ENCODE results near the gene CGB5. TPM values are rescaled to one million over a fixed set of nuclear protein-coding genes. Genes with fewer than 3 reads are reported as not detected.

CGB5 gene
- not detected in 2 replicates for total RNA-seq

DNA sequence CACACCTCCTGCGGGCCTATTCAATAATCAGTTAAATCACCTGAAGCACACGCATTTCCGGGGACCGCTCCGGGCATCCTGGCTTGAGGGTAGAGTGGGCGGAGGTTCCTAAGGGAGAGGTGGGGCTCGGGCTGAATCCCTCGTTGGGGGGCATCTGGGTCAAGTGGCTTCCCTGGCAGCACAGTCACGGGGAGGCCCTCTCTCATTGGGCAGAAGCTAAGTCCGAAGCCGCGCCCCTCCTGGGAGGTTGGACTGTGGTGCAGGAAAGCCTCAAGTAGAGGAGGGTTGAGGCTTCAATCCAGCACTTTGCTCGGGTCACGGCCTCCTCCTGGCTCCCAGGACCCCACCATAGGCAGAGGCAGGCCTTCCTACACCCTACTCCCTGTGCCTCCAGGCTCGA is at the start of gene CGB5:
Gene CGB5 (plus strand): TSS at position 301 of the 400 bp plus-strand sequence. CDS start 362 bp downstream, outside the sequence.

DNA sequence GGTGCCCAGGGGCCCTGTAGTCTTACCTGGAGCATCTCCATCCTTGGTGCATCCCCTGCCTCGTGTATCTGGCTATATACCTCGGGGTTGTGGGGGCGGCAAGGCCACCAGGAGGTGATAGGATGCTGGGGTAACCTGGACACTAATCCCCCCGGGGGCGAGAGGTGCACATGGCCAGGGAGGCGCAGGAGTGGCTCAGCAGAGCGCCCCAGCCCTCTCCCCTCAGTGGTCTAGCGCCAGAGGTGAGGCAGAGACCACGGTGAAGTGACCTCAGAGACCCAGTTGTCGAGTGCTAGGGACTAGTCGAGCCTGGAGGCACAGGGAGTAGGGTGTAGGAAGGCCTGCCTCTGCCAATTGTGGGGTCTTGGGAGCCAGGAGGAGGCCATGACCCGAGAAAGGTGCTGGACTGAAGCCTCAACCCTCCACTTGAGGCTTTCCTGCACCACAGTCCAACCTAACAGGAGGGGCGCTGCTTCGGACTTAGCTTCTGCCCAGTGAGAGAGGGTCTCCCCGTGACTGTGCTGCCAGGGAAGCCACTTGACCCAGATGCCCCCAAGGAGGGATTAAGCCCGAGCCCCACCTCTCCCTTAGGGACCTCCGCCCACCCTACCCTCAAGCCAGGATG is 26.5 kb upstream of the CGB5 start, which contains the start of gene LHB:
Gene LHB (minus strand): TSS at position 51 of the 625 bp plus-strand sequence. CDS start 10 bp downstream, at position 41.

DNA sequence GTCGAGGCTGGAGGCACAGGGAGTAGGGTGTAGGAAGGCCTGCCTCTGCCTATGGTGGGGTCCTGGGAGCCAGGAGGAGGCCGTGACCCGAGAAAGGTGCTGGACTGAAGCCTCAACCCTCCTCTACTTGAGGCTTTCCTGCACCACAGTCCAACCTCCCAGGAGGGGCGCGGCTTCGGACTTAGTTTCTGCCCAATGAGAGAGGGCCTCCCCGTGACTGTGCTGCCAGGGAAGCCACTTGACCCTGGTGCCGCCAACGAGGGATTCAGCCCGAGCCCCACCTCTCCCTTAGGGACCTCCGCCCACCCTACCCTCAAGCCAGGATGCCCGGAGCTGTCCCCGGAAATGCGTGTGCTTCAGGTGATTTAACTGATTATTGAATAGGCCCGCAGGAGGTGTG is 19.4 kb upstream of the CGB5 start, which contains the start of gene CGB3:
Gene CGB3 (minus strand): TSS at position 101 of the 400 bp plus-strand sequence. CDS start 362 bp downstream, outside the sequence.

DNA sequence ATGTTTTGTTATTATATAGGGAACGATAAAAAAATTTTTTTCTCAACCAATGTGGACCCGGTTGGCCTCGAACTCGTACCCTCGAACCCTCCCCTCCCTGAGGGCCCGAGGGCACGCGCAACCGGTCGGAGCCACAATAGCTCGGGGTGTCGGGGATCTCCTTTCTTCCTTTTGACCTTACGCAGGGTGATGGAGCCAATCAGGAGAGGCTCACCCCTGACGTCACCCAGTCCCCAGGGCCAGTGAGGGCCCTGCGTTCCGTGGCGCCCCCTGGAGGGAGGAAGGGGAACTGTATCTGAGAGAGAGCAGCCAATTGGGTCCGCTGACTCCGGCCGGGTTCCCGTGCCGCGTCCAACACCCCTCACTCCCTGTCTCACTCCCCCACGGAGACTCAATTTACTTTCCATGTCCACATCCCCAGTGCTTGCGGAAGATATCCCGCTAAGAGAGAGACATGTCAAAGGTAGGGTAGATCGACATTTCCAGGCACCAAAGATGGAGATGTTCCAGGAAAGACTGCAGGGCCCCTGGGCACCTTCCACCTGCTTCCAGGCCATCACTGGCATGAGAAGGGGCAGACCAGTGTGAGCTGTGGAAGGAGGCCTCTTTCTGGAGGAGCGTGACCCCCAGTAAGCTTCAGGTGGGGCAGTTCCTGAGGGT is 11.9 kb upstream of the CGB5 start, which contains the start of gene CGB2:
Gene CGB2 (plus strand): TSS at position 249 of the 660 bp plus-strand sequence. CDS start 206 bp downstream, at position 455.

DNA sequence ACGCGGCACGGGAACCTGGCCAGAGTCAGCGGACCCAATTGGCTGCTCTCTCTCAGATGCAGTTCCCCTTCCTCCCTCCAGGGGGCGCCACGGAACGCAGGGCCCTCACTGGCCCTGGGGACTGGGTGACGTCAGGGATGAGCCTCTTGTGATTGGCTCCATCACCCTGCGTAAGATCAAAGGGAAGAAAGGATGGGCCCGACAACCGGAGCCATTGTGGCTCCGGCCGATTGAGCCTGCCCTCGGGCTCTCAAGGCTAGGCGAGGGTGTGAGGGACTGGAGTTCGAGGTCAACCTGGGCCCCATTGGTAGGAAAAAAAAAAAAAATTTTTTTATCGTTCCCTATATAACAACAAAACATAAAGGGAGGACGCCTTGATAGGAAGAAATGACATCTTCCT is 6.8 kb upstream of the CGB5 start, which contains the start of gene CGB1:
Gene CGB1 (minus strand): TSS at position 81 of the 400 bp plus-strand sequence. CDS start 184 bp downstream, outside the sequence.

DNA sequence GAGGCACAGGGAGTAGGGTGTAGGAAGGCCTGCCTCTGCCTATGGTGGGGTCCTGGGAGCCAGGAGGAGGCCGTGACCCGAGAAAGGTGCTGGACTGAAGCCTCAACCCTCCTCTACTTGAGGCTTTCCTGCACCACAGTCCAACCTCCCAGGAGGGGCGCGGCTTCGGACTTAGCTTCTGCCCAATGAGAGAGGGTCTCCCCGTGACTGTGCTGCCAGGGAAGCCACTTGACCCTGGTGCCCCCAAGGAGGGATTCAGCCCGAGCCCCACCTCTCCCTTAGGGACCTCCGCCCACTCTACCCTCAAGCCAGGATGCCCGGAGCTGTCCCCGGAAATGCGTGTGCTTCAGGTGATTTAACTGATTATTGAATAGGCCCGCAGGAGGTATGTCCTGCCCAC is 5.4 kb downstream of the CGB5 start, which contains the start of gene CGB8:
Gene CGB8 (minus strand): TSS at position 101 of the 400 bp plus-strand sequence. CDS start 372 bp downstream, outside the sequence.

DNA sequence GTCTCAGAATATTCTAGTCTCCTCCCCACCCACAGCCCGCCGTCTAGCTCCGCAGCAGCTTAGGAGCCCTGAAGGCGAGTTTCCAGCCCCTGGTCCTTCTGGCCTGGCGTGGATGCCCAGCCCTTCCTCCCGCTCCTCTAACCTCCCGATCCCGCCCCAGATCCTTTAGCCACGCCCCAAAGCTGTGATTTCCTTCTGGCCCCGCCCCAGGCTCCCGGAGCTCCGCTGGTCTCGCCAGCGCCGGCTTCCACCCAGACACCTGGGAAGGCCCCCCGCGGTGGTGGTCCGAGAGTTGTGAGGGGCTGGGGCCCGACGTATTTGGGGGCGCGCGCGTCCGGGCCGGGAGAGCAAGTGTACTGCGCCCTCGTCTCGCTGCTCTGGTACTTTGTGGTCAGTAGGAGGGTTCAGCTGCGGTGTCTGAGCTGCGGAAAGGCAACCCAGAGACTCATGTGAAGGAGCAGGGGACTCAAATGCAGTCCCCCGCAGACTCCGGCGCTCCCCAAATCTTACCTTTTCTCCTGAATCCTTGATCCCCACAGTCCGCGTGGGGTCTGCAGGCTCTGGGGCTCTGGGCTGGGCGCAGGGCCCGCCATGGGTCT is 14.1 kb downstream of the CGB5 start, which contains the start of gene CGB7:
Gene CGB7 (minus strand): TSS at position 114 of the 599 bp plus-strand sequence. CDS start 2,374 bp downstream, outside the sequence.

DNA sequence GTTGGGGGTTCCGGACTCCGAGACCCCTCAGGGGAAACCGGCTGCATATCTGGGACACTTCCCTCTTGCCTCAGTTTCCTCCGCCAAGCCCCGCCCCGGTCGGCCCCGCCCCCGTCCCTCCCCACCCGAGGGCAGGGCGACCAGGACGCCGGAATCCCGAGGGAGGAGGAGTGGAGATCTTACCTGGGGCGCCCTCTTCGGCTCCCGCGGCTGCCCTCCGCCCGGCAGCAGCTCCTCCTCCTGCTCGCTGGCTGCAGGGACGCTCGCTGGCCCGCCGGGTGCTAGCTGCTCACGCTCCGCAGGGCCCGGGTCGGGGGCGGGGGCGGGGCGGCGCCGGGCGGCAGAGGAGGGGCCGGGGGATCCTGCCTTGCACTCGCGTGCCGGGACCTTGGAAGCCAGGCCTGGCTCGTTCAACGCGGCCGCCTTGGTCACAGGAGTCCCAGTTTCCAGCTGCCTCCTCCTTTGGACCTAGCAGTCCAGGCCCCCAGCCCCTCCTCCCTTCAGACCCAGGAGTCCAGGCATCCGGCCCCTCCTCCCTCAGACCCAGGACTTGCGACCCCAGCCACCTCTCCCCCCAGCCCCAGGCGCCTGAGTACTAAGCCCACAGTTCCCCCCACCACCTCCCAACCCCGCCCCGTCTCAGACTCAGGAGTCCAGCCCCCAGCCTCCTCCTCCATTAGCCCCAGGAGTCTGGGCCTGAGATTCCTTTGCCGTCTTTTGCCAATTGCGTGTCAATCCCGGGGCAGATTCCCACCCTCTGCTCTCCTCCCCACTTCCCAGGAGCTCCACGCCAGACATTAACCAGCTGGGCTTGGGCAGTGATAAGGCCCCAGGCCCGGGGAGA is 21.3 kb downstream of the CGB5 start, which contains the start of gene NTF4:
Gene NTF4 (minus strand): TSS at position 51 of the 844 bp plus-strand sequence. CDS start 2,821 bp downstream, outside the sequence.

DNA sequence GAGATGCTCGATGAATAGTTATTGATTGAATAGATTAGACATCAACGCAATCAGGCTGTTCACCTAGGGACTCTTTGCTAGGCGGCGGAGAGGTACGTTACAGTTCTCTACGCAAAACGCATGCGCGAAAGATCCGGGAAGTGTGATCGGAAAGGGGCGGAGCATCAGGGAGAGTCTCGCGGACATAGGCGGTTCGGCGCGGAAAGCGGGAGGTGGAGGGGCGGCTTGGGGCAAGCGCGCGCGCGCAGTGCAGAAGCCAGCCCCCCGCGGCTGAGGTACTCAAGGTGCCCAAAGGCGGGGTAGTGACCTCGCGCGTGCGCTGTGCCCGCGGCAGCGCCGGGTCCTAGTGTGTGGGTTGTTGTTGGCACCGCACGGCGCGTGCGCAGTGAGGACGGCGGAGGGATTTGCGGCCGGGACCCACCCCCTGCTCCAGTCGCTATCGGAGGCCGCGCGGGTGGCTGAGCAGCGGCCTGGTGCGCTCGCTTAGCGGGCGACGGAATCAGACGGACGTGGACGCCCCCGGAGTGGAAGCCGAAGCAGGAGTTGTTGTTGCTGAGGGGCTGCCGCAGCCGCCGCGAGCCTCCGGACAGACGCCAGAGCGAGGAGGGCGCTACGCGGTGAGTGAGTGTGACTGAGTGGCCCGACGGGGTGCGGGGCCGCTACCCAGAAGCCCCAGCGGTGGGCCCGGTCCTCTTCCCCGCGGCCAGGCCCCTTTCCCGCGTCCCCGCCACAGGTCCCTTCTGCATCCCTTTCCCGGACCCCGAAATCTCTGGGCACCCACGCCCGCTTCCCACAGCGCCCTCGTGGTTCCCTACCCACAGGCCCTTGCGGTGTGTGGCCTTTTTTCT is 41.6 kb downstream of the CGB5 start, which contains the start of gene SNRNP70:
Gene SNRNP70 (plus strand): TSS at position 432 of the 848 bp plus-strand sequence. CDS start 964 bp downstream, outside the sequence.

Other genes with a start within 250 kb of the CGB5 start
- 27.8 and 36.2 TPM in 2 replicates for gene BCAT2, start 232.8 kb upstream of the CGB5 start, total RNA-seq
- gene HSD17B14, start 207.4 kb upstream of the CGB5 start, total RNA-seq, result 6.0 and 16.1 TPM in 2 replicates
- 12.0 and 15.5 TPM in 2 replicates for gene PLEKHA4, start 175.2 kb upstream of the CGB5 start, total RNA-seq
- gene PPP1R15A, start 171.4 kb upstream of the CGB5 start, total RNA-seq, result 124 and 144 TPM in 2 replicates
- gene TULP2, start 145.1 kb upstream of the CGB5 start, total RNA-seq, result 0.37 TPM in 1 of 2 replicates, not detected in the other
- gene NUCB1, start 143.5 kb upstream of the CGB5 start, total RNA-seq, result 69.9 and 197 TPM in 2 replicates
- gene DHDH, start 110.1 kb upstream of the CGB5 start, total RNA-seq, result not detected in 2 replicates
- gene BAX, start 89.0 kb upstream of the CGB5 start, total RNA-seq, result 64.2 and 70.1 TPM in 2 replicates
- gene FTL, start 78.5 kb upstream of the CGB5 start, total RNA-seq, result 901 and 3,848 TPM in 2 replicates
- 23.4 and 31.5 TPM in 2 replicates for gene GYS1, start 50.5 kb upstream of the CGB5 start, total RNA-seq
- 213 and 418 TPM in 2 replicates for gene RUVBL2, start 50.0 kb upstream of the CGB5 start, total RNA-seq
- not detected in 2 replicates for gene LHB, start 26.8 kb upstream of the CGB5 start, total RNA-seq
- not detected in 2 replicates for gene CGB3, start 19.5 kb upstream of the CGB5 start, total RNA-seq
- not detected in 2 replicates for gene CGB2, start 12.0 kb upstream of the CGB5 start, total RNA-seq
- not detected in 2 replicates for gene CGB1, start 7.0 kb upstream of the CGB5 start, total RNA-seq
- not detected in 2 replicates for gene CGB8, start 5.3 kb downstream of the CGB5 start, total RNA-seq
- 0.22 and 0.37 TPM in 2 replicates for gene CGB7, start 13.9 kb downstream of the CGB5 start, total RNA-seq
- not detected in 2 replicates for gene NTF4, start 21.0 kb downstream of the CGB5 start, total RNA-seq
- not detected in 2 replicates for gene KCNA7, start 28.9 kb downstream of the CGB5 start, total RNA-seq
- 101 and 166 TPM in 2 replicates for gene SNRNP70, start 41.6 kb downstream of the CGB5 start, total RNA-seq
- 4.8 and 13.1 TPM in 2 replicates for gene LIN7B, start 70.5 kb downstream of the CGB5 start, total RNA-seq
- gene C19orf73, start 75.3 kb downstream of the CGB5 start, total RNA-seq, result 0.87 and 1.2 TPM in 2 replicates
- gene PPFIA3, start 75.7 kb downstream of the CGB5 start, total RNA-seq, result 1.2 and 1.5 TPM in 2 replicates
- gene HRC, start 111.5 kb downstream of the CGB5 start, total RNA-seq, result not detected in 2 replicates
- gene TRPM4, start 113.9 kb downstream of the CGB5 start, total RNA-seq, result 10.2 and 17.1 TPM in 2 replicates

All from uterine smooth muscle cell (primary cell).